ENCODE data around the gene ABCA4.

GRCh38 chr1:93999840-94000415, 121.0 kb downstream of the ABCA4 start:
- TF ChIP-seq POLR2A (IDR thresholded peaks at IDR 0.05), result no peak
- no peak for TF ChIP-seq CTCF (IDR thresholded peaks at IDR 0.05)
